AG04450 (cell line): Measurements from ENCODE around the gene ZNF536. TPM values are rescaled to one million over a fixed set of nuclear protein-coding genes. Genes with fewer than 3 reads are reported as not detected.
"Not testable (repeated sequence)": the region's sequence is repeated elsewhere in the genome, so short reads cannot be mapped to it uniquely, and the experiment has no call there.

Experiments used
- CTCF ChIA-PET: fragments of 300-600, 350-600 bp; formaldehyde crosslinking; extraction: SDS; loops from one replicate; lab custom pipeline; 2022; ENCODE audit warnings: antibody characterized with exemption, inconsistent platforms; lab: Charles Lee
- POLR2A ChIA-PET: fragments of 350-600 bp; formaldehyde crosslinking; extraction: SDS; loops from one replicate; lab custom pipeline; 2021; ENCODE audit warnings: antibody characterized with exemption, inconsistent platforms; lab: Yijun Ruan, JAX
- DNase-seq: peaks from one replicate; pipeline ENCODE4 v3.0.0-alpha.2; 2011; ENCODE audit warnings: low read depth, low spot score
- H3K27ac ChIP-seq: one replicate; pipeline ENCODE4 v1.5.1; 2012; ENCODE audit warnings: low read depth, low read length, control low read depth
- H3K27me3 ChIP-seq: one replicate; pipeline ENCODE4 v1.6.0; 2012; ENCODE audit warnings: low read length; ENCODE audit not compliant: control insufficient read depth, insufficient read depth
- H3K4me3 ChIP-seq: 2 replicates; pipeline ENCODE4 v1.5.1; 2011; ENCODE audit warnings: mild to moderate bottlenecking, low read depth, low read length, control low read depth
- H3K9me3 ChIP-seq: 2 replicates; pipeline ENCODE4 v1.5.1; 2012; ENCODE audit warnings: low read length; ENCODE audit not compliant: control insufficient read depth, insufficient read depth
- polyA plus RNA-seq: library from polyadenylated mRNA; depleted of rRNA; stranded (reverse); fragments of >200 nt; gene quantifications from 2 replicates; pipeline ENCODE4 v1.2.3, GENCODE V29; 2011
- TF ChIP-seq, protein P1 (sequence below): IDR thresholded peaks from 2 replicates; pipeline ENCODE4 v1.5.1; 2011; ENCODE audit warnings: low read depth, low read length, control low read depth, inconsistent platforms

ZNF536 gene
- polyA plus RNA-seq, 1 experiment: not detected

DNA sequence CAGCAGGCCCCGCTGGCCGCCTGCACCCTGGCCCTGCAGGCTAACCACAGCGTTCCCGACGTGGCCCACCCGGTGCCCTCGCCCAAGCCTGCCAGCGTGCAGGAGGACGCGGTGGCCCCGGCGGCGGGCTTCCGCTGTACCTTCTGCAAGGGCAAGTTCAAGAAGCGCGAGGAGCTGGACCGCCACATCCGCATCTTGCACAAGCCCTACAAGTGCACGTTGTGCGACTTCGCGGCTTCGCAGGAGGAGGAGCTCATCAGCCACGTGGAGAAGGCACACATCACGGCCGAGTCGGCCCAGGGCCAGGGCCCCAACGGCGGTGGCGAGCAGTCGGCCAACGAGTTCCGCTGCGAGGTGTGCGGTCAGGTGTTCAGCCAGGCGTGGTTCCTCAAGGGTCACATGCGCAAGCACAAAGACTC, 72.1 kb downstream of the ZNF536 start:
- DNase-seq: no peak

DNA sequence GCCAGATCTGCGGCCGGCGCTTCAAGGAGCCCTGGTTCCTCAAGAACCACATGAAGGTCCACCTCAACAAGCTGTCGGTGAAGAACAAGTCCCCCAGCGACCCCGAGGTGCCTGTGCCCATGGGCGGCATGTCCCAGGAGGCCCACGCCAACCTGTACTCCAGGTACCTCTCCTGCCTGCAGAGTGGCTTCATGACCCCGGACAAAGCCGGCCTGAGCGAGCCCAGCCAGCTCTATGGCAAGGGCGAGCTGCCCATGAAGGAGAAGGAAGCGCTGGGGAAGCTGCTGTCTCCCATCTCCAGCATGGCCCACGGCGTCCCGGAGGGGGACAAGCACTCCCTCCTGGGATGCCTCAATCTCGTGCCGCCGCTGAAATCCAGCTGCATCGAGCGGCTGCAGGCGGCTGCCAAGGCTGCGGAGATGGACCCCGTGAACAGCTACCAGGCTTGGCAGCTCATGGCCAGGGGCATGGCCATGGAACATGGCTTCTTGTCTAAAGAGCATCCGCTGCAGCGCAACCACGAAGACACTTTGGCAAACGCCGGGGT, 72.6 kb downstream of the ZNF536 start:
- Histone ChIP-seq H3K4me3 (no peak overlapping the region), H3K27me3 (no peaks in the 10 kb centered on the region), H3K27ac (no peak overlapping the region), H3K9me3 (peaks cover 52% of the 10 kb centered on the region)
- ChIA-PET POLR2A (no interaction called here), CTCF (no interaction called here)
- TF ChIP-seq, protein P1, sequence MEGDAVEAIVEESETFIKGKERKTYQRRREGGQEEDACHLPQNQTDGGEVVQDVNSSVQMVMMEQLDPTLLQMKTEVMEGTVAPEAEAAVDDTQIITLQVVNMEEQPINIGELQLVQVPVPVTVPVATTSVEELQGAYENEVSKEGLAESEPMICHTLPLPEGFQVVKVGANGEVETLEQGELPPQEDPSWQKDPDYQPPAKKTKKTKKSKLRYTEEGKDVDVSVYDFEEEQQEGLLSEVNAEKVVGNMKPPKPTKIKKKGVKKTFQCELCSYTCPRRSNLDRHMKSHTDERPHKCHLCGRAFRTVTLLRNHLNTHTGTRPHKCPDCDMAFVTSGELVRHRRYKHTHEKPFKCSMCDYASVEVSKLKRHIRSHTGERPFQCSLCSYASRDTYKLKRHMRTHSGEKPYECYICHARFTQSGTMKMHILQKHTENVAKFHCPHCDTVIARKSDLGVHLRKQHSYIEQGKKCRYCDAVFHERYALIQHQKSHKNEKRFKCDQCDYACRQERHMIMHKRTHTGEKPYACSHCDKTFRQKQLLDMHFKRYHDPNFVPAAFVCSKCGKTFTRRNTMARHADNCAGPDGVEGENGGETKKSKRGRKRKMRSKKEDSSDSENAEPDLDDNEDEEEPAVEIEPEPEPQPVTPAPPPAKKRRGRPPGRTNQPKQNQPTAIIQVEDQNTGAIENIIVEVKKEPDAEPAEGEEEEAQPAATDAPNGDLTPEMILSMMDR: no peak
- DNase-seq: no peak

More for the DNA sequence above, 72.1 kb downstream of the ZNF536 start:
- Histone ChIP-seq H3K27me3 (no peaks in the 10 kb centered on the region), H3K9me3 (peaks cover 57% of the 10 kb centered on the region), H3K27ac (no peak overlapping the region), H3K4me3 (no peak overlapping the region)
- ChIA-PET POLR2A (no interaction called here), CTCF (no interaction called here)
- TF ChIP-seq, protein P1: no peak

DNA sequence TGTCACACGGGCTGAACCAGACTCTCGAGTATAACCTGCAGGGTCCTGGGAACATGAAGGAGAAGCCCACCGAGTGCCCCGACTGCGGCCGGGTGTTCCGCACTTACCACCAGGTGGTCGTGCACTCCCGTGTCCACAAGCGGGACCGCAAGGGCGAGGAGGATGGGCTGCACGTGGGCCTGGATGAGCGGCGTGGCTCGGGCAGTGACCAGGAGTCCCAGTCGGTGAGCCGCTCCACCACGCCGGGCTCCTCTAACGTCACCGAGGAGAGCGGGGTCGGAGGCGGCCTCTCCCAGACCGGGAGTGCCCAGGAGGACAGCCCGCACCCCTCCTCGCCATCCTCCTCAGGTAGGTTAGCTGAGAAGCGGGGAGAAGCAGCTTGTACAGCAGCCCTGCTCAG, 73.2 kb downstream of the ZNF536 start:
- H3K27me3 ChIP-seq: no peaks in the 10 kb centered on the region
- no peak overlapping the region for H3K4me3 ChIP-seq
- TF ChIP-seq, protein P1: no peak
- peaks cover 48% of the 10 kb centered on the region for H3K9me3 ChIP-seq
- DNase-seq: no peak
- H3K27ac ChIP-seq: no peak overlapping the region
- ChIA-PET CTCF (no interaction called here), POLR2A (no interaction called here)

- CTCF ChIA-PET, H3K27me3 ChIP-seq, H3K4me3 ChIP-seq, H3K27ac ChIP-seq, DNase-seq, POLR2A ChIA-PET: not testable (repeated sequence)
- H3K9me3 ChIP-seq: peaks cover 47% of the 10 kb centered on the region
These were observed 73.9 kb downstream of the ZNF536 start for GRCh38 chr19:30446120-30446519.

- no peak for DNase-seq
- Histone ChIP-seq H3K9me3 (peaks cover 47% of the 10 kb centered on the region), H3K4me3 (no peak overlapping the region), H3K27ac (no peak overlapping the region), H3K27me3 (no peaks in the 10 kb centered on the region)
- TF ChIP-seq, protein P1: no peak
- CTCF ChIA-PET: no interaction called here
- POLR2A ChIA-PET: no interaction called here
These were observed 74.8 kb downstream of the ZNF536 start for GRCh38 chr19:30446850-30447552.
